HG02678 (cell line): Measurements from ENCODE around the gene UBQLN1.
"Not testable (repeated sequence)": the region's sequence is repeated elsewhere in the genome, so short reads cannot be mapped to it uniquely, and the experiment has no call there.

Experiments
- ATAC-seq: cut with Tn5 transposase; IDR thresholded peaks from one replicate; pipeline ENCODE4 v1.9.1; 2021; ENCODE audit warnings: mild to moderate bottlenecking, moderate library complexity; ENCODE audit not compliant: unreplicated experiment

Gene UBQLN1

GRCh38 chr9:83707768-83708514, at the start of gene UBQLN1:
Gene UBQLN1, minus strand, starts transcription at chr9:83707958. Its CDS starts 279 bp downstream, at chr9:83707679.
- peak; percentile 78 for ATAC-seq

- ATAC-seq: peak; percentile 82
Observed at GRCh38 chr9:83754383-83754977, 46.7 kb upstream of the UBQLN1 start.

GRCh38 chr9:83749706-83750105, 41.9 kb upstream of the UBQLN1 start:
- no peak for ATAC-seq

GRCh38 chr9:83744206-83744605, 36.4 kb upstream of the UBQLN1 start:
- no peak for ATAC-seq

- no peak for ATAC-seq
Observed at GRCh38 chr9:83733739-83734138, 26.0 kb upstream of the UBQLN1 start.

- not testable (repeated sequence) for ATAC-seq
Observed at GRCh38 chr9:83728591-83729368, 21.0 kb upstream of the UBQLN1 start.

GRCh38 chr9:83724436-83724835, 16.7 kb upstream of the UBQLN1 start:
- no peak for ATAC-seq

GRCh38 chr9:83722726-83723495, 15.2 kb upstream of the UBQLN1 start:
- no peak for ATAC-seq

GRCh38 chr9:83721509-83721908, 13.8 kb upstream of the UBQLN1 start:
- ATAC-seq: no peak

GRCh38 chr9:83715794-83716193, 8.0 kb upstream of the UBQLN1 start:
- no peak for ATAC-seq

- ATAC-seq: no peak
Observed at GRCh38 chr9:83715221-83715620, 7.5 kb upstream of the UBQLN1 start.

GRCh38 chr9:83714329-83714728, 6.6 kb upstream of the UBQLN1 start:
- ATAC-seq: no peak

- ATAC-seq: peak; percentile 61
Observed at GRCh38 chr9:83708515-83709158, 879 bp upstream of the UBQLN1 start.

GRCh38 chr9:83707518-83707767, 315 bp downstream of the UBQLN1 start:
- ATAC-seq: peak; percentile 43

GRCh38 chr9:83706676-83707517, 861 bp downstream of the UBQLN1 start:
- ATAC-seq: peak; percentile 13

GRCh38 chr9:83705219-83705651, 2.5 kb downstream of the UBQLN1 start:
- not testable (repeated sequence) for ATAC-seq

- no peak for ATAC-seq
Observed at GRCh38 chr9:83701769-83702168, 6.0 kb downstream of the UBQLN1 start.

- peak; percentile 23 for ATAC-seq
Observed at GRCh38 chr9:83701286-83701685, 6.5 kb downstream of the UBQLN1 start.

GRCh38 chr9:83699615-83700014, 8.1 kb downstream of the UBQLN1 start:
- ATAC-seq: peak; percentile 63
